ENCODE data around the gene MTM1. TPM values are rescaled to one million over a fixed set of nuclear protein-coding genes. Genes with fewer than 3 reads are reported as not detected.
A peak's percentile ranks its signal among the peaks of the same experiment; 100 is the strongest.

MTM1 gene
- polyA plus RNA-seq, 3 donors = 6.5 to 23.4 (median 17.0) TPM

DNA sequence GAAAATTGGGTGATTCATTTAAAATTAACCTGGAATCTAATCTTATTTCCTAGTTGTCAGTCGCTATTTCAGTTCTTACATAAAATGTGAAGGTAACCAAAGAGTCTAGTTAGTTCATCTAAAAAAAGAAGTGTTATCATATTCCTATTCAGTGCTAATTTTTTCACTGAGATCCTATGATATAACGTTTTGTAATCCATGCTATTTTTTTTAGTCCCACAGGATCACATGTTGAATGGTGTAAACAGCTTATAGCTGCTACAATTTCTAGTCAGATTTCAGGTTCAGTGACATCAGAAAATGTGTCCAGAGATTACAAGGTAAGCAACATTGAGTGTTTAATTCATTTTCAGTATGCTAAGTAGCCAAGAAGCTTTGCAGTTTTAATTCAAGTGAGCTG, 130.6 kb downstream of the MTM1 start:
- H3K9me3 ChIP-seq (replicated peaks in 1 of 2; ENCODE audit: control insufficient read depth in 1 of 2, insufficient read depth in 1 of 2, low read length in 2 of 2) = no peaks in the 10 kb centered on the region
- H4K20me1 ChIP-seq (ENCODE audit: insufficient read depth, low read length) = no peaks in the 10 kb centered on the region
- H3K36me3 ChIP-seq (replicated peaks in 1 of 2; ENCODE audit: control insufficient read depth in 1 of 2, insufficient read depth in 2 of 2, low read length in 2 of 2) = no peaks in the 10 kb centered on the region
- Mint-ChIP-seq H3K36me3 (peaks cover 0 to 4% of the 10 kb centered on the region in 2 donors), H3K4me1 (peaks cover 43% of the 10 kb centered on the region), H3K27me3 (ENCODE audit: low read depth in 3 of 3) (peaks cover 0 to 8% (median 0%) of the 10 kb centered on the region in 3 donors), H3K9me3 (peaks cover 0 to 3% (median 0%) of the 10 kb centered on the region in 7 donors), H3K4me3 (no peak overlapping the region), H3K27ac (peak overlapping the region in 1 of 7 donors; percentile 50)
- H3K9ac ChIP-seq (ENCODE audit: insufficient read depth, low read length, poor library complexity, severe bottlenecking) = no peak overlapping the region
- no peak for DNase-seq
- intact Hi-C loops (cut with micrococcal nuclease) = no loop called here
- H3K4me3 ChIP-seq (replicated peaks in 1 of 3; ENCODE audit: low read depth in 2 of 3, low read length in 3 of 3) = no peak overlapping the region
- peaks cover 33% of the 10 kb centered on the region for H3K79me2 ChIP-seq (ENCODE audit: insufficient read depth, low read length)
- TF ChIP-seq, protein P1, sequence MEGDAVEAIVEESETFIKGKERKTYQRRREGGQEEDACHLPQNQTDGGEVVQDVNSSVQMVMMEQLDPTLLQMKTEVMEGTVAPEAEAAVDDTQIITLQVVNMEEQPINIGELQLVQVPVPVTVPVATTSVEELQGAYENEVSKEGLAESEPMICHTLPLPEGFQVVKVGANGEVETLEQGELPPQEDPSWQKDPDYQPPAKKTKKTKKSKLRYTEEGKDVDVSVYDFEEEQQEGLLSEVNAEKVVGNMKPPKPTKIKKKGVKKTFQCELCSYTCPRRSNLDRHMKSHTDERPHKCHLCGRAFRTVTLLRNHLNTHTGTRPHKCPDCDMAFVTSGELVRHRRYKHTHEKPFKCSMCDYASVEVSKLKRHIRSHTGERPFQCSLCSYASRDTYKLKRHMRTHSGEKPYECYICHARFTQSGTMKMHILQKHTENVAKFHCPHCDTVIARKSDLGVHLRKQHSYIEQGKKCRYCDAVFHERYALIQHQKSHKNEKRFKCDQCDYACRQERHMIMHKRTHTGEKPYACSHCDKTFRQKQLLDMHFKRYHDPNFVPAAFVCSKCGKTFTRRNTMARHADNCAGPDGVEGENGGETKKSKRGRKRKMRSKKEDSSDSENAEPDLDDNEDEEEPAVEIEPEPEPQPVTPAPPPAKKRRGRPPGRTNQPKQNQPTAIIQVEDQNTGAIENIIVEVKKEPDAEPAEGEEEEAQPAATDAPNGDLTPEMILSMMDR (IDR thresholded peaks at IDR 0.05) = no peak
- no peak overlapping the region for H2AFZ ChIP-seq (ENCODE audit: insufficient read depth, low read depth, low read length, poor library complexity, severe bottlenecking)
- H3K27ac ChIP-seq (ENCODE audit: low read depth in 1 of 2, low read length in 2 of 2) = no peak overlapping the region
- no peaks in the 10 kb centered on the region for H3K27me3 ChIP-seq (ENCODE audit: control insufficient read depth in 2 of 2, insufficient read depth in 2 of 2, low read length in 2 of 2)
- peaks cover 51 to 52% of the 10 kb centered on the region in 2 donors for H3K4me1 ChIP-seq (ENCODE audit: control insufficient read depth in 1 of 2, insufficient read depth in 2 of 2, low read length in 2 of 2)
- WGBS (ENCODE audit: insufficient coverage) = no CpG with 5 or more reads among the region's 2 CpGs
- H3K4me2 ChIP-seq (replicated peaks; ENCODE audit: extremely low read depth, low read length, poor library complexity, severe bottlenecking) = no peak overlapping the region

DNA sequence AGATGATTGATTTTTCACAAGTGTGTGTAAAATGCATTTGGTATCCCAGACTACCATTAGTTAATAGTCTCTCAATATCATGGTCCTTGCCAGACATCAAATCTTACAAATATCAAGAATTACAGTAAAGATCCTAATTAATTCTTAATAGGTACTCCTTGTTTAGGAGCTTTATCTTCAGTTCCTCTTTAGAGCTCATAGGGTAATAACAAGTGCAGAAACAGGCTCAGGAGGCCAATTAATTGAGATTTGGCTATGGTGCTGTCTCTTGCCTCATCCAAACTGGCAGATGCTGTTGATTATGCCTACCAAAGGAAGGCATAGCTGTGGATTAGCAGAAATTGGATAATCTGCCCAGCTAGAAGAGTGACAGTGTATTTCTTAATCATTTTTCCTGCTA, 131.7 kb downstream of the MTM1 start:
- H3K27me3 Mint-ChIP-seq (ENCODE audit: low read depth in 3 of 3) = peaks cover 0 to 7% (median 0%) of the 10 kb centered on the region in 3 donors

More for the DNA sequence above, 131.7 kb downstream of the MTM1 start:
- TF ChIP-seq, protein P1 (IDR thresholded peaks at IDR 0.05) = no peak
- Histone ChIP-seq H3K27me3 (ENCODE audit: control insufficient read depth in 2 of 2, insufficient read depth in 2 of 2, low read length in 2 of 2) (no peaks in the 10 kb centered on the region), H2AFZ (ENCODE audit: insufficient read depth, low read depth, low read length, poor library complexity, severe bottlenecking) (no peak overlapping the region), H3K4me2 (replicated peaks; ENCODE audit: extremely low read depth, low read length, poor library complexity, severe bottlenecking) (no peak overlapping the region), H3K79me2 (ENCODE audit: insufficient read depth, low read length) (peaks cover 33% of the 10 kb centered on the region), H4K20me1 (ENCODE audit: insufficient read depth, low read length) (no peaks in the 10 kb centered on the region), H3K4me3 (replicated peaks in 1 of 3; ENCODE audit: low read depth in 2 of 3, low read length in 3 of 3) (no peak overlapping the region), H3K27ac (ENCODE audit: low read depth in 1 of 2, low read length in 2 of 2) (no peak overlapping the region), H3K9ac (ENCODE audit: insufficient read depth, low read length, poor library complexity, severe bottlenecking) (no peak overlapping the region), H3K4me1 (ENCODE audit: control insufficient read depth in 1 of 2, insufficient read depth in 2 of 2, low read length in 2 of 2) (peaks cover 47 to 49% of the 10 kb centered on the region in 2 donors), H3K9me3 (replicated peaks in 1 of 2; ENCODE audit: control insufficient read depth in 1 of 2, insufficient read depth in 1 of 2, low read length in 2 of 2) (no peaks in the 10 kb centered on the region), H3K36me3 (replicated peaks in 1 of 2; ENCODE audit: control insufficient read depth in 1 of 2, insufficient read depth in 2 of 2, low read length in 2 of 2) (no peaks in the 10 kb centered on the region)
- intact Hi-C loops (cut with micrococcal nuclease) = no loop called here
- H3K27ac Mint-ChIP-seq = no peak overlapping the region
- peaks cover 4% of the 10 kb centered on the region in 2 donors for H3K36me3 Mint-ChIP-seq
- peaks cover 44% of the 10 kb centered on the region for H3K4me1 Mint-ChIP-seq
- no peak overlapping the region for H3K4me3 Mint-ChIP-seq
- H3K9me3 Mint-ChIP-seq = peaks cover 0 to 3% (median 0%) of the 10 kb centered on the region in 7 donors
- DNase-seq = no peak

Measured in CD14-positive monocyte (primary cell).